ENCODE measurements around the gene DHX16. TPM values are rescaled to one million over a fixed set of nuclear protein-coding genes. Genes with fewer than 3 reads are reported as not detected.

DHX16 gene
- total RNA-seq, 2 experiments from 2014 or later = 15.9 to 16.1 TPM

DNA sequence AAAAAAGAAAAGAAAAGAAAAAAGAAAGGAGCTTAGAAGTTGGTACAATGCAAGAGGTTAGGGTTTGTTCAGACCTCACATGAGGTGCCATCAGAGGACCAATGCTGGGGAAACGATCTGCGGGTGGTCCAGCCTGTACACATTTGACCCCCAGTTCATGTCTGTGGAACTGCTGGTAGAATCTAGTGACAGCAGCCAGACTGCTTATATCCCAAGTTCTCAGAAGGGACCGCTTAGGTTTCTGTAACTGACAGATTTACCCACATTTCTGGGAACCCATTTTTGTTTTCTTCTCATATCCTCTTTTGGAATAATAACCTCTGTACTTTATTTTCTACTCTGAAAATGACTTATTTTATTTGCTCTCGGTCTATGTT is 8.9 kb upstream of the DHX16 start:
- intact Hi-C loops (cut with DNase I, micrococcal nuclease) = loop anchor here in 1 of 2 experiments (1.0 to 5.0 kb wide), 2 partner anchors 40 to 406 kb away; no protein-coding TSS in a partner anchor
- Mint-ChIP-seq H3K27me3 (no peaks in the 10 kb centered on the region), H3K36me3 (ENCODE audit: low read depth) (peaks cover 84% of the 10 kb centered on the region), H3K9me3 (no peaks in the 10 kb centered on the region), H3K4me3 (peak overlapping the region; percentile 98), H3K4me1 (ENCODE audit: low read depth) (peaks cover 47% of the 10 kb centered on the region), H3K27ac (peak overlapping the region; percentile 94)
- ATAC-seq (ENCODE audit: poor library complexity) (no peak), DNase-seq (peak in 2 of 14 experiments; percentile 16 to 30)
- H3K4me1 ChIP-seq (ENCODE audit: insufficient read depth, low read length) = peaks cover 49% of the 10 kb centered on the region
- H3K27me3 ChIP-seq (ENCODE audit: control insufficient read depth in 1 of 2, insufficient read depth in 2 of 2, low read length in 2 of 2) = no peaks in the 10 kb centered on the region
- H3K27ac ChIP-seq (ENCODE audit: low read depth in 1 of 2, low read length in 2 of 2) = peak overlapping the region; percentile 71 to 98
- CTCF ChIA-PET = interaction anchor here (0.6 to 15.4 kb wide), 7 partner anchors 9 to 202 kb away, joined by 3 to 526 read pairs (median 4); partner anchors contain the start of genes ATAT1, DDR1, DHX16 and MDC1
- H3K4me3 ChIP-seq (ENCODE audit: low read length) = peak overlapping the region; percentile 99
- TF ChIP-seq, protein P1, sequence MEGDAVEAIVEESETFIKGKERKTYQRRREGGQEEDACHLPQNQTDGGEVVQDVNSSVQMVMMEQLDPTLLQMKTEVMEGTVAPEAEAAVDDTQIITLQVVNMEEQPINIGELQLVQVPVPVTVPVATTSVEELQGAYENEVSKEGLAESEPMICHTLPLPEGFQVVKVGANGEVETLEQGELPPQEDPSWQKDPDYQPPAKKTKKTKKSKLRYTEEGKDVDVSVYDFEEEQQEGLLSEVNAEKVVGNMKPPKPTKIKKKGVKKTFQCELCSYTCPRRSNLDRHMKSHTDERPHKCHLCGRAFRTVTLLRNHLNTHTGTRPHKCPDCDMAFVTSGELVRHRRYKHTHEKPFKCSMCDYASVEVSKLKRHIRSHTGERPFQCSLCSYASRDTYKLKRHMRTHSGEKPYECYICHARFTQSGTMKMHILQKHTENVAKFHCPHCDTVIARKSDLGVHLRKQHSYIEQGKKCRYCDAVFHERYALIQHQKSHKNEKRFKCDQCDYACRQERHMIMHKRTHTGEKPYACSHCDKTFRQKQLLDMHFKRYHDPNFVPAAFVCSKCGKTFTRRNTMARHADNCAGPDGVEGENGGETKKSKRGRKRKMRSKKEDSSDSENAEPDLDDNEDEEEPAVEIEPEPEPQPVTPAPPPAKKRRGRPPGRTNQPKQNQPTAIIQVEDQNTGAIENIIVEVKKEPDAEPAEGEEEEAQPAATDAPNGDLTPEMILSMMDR (IDR thresholded peaks at IDR 0.05) = no peak
- H3K36me3 ChIP-seq (ENCODE audit: insufficient read depth, low read length) = peaks cover 43% of the 10 kb centered on the region
- POLR2A ChIA-PET = interaction anchor here (0.6 to 8.1 kb wide), 12 partner anchors 9 to 626 kb away, joined by 3 to 381 read pairs (median 4); partner anchors contain the start of genes MDC1, MRPS18B, NRM and PPP1R10
- no peaks in the 10 kb centered on the region for H3K9me3 ChIP-seq (ENCODE audit: control insufficient read depth in 1 of 2, insufficient read depth in 1 of 2, low read length in 2 of 2)

DNA sequence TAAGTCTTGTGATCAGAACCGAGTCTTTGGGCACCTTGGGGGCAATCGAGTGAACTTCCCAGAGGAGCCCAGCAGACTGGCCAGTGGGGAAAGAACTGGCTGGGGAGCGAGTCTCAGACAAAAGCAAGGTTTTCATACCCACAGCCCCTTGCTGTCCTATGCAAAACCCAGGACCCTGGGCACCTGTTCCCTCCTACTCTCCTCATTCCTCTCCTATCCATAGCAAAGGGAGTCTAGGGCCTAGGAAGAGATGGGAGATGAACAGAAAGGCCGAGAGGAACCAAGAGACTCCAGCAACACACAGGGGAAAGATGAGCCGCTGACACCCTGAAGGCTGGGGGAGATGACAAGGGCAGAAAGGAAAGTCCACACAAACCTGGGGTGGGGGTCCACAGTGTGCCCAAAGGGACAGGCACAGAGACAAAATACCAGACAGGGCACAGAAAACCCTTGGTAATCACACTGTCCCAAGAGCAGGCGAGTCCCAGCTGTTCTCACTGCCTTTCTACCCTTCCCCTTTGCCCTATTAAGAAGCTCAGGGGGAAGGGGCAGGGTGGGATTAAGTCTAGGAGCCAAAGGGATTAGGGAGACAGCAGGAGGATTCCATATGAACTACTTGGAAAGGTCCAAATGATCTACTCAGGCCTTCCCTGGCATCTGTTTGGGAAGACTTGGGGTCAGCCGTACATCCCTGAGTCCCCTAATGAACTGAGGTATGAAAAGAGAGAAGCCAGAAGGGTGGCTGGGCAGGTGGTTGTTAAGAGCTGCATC is 7.1 kb upstream of the DHX16 start:
- DNase-seq = peak in 1 of 14 experiments; percentile 7
- TF ChIP-seq, protein P1 (IDR thresholded peaks at IDR 0.05) = no peak
- Histone ChIP-seq H3K9me3 (ENCODE audit: control insufficient read depth in 1 of 2, insufficient read depth in 1 of 2, low read length in 2 of 2) (no peaks in the 10 kb centered on the region), H3K4me1 (ENCODE audit: insufficient read depth, low read length) (peaks cover 49% of the 10 kb centered on the region), H3K27me3 (ENCODE audit: control insufficient read depth in 1 of 2, insufficient read depth in 2 of 2, low read length in 2 of 2) (no peaks in the 10 kb centered on the region), H3K27ac (ENCODE audit: low read depth in 1 of 2, low read length in 2 of 2) (peak overlapping the region; percentile 41 to 98), H3K4me3 (ENCODE audit: low read length) (peak overlapping the region; percentile 99), H3K36me3 (ENCODE audit: insufficient read depth, low read length) (peaks cover 55% of the 10 kb centered on the region)
- no peak for ATAC-seq (ENCODE audit: poor library complexity)
- Mint-ChIP-seq H3K27ac (peak overlapping the region; percentile 94), H3K4me3 (peak overlapping the region; percentile 98), H3K27me3 (no peaks in the 10 kb centered on the region), H3K4me1 (ENCODE audit: low read depth) (peaks cover 49% of the 10 kb centered on the region), H3K9me3 (no peaks in the 10 kb centered on the region), H3K36me3 (ENCODE audit: low read depth) (peaks cover 81% of the 10 kb centered on the region)
- ChIA-PET CTCF (interaction anchor here (0.7 to 15.4 kb wide), 10 partner anchors 10 to 224 kb away, joined by 3 to 526 read pairs (median 8); partner anchors contain the start of genes ATAT1, MDC1, NRM and TUBB), POLR2A (interaction anchor here (1.0 to 8.1 kb wide), 10 partner anchors 11 to 122 kb away, joined by 3 to 381 read pairs (median 4); partner anchors contain the start of genes MDC1, NRM and TUBB)
- intact Hi-C loops (cut with DNase I, micrococcal nuclease) = loop anchor here (1.0 to 5.0 kb wide), 6 partner anchors 42 to 407 kb away; no protein-coding TSS in a partner anchor

DNA sequence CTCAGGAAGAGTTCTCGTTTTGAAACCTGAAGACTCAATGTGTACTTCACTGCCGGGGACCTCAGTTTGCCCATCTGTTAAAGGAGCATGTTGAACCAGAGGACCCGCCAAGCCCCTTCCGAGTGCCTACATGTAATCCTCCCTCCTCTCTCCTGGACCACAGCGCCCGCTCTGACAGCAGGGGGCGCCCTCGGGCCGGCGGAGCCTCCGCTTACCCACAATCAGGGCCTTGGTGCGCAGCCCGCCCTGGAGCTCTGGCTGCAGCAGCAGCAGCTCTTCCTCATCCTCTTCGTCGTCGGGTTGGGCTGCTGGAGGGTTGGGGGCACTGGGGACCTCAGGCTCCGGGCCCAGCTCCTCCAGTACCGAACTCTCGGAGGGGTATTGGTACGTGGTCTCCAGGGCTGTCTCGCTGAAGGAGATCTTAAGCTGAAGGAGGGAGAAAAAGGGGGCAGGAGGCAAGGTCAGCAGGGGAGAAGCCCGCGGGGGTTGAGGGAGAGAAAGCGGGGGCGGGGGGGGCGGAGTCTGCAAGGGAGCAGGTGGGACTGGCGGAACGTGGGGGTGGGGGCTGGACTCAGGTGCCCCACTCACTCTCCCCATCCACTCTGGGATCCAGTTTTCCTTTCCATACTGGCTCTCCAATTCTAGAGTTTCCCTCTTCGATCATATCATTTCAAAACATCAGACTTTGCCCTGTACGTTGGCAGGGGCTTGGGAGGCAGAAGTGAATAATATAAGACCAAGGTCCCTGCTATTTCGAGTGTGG is 6.3 kb upstream of the DHX16 start:
- Mint-ChIP-seq H3K27me3 (no peaks in the 10 kb centered on the region), H3K4me3 (peak overlapping the region; percentile 98), H3K27ac (peak overlapping the region; percentile 94), H3K4me1 (ENCODE audit: low read depth) (peaks cover 47% of the 10 kb centered on the region), H3K9me3 (no peaks in the 10 kb centered on the region), H3K36me3 (ENCODE audit: low read depth) (peaks cover 73% of the 10 kb centered on the region)
- TF ChIP-seq, protein P1 (IDR thresholded peaks at IDR 0.05) = peak; percentile 91
- Histone ChIP-seq H3K4me3 (ENCODE audit: low read length) (peak overlapping the region; percentile 99), H3K4me1 (ENCODE audit: insufficient read depth, low read length) (peaks cover 49% of the 10 kb centered on the region), H3K9me3 (ENCODE audit: control insufficient read depth in 1 of 2, insufficient read depth in 1 of 2, low read length in 2 of 2) (no peaks in the 10 kb centered on the region), H3K27me3 (ENCODE audit: control insufficient read depth in 1 of 2, insufficient read depth in 2 of 2, low read length in 2 of 2) (no peaks in the 10 kb centered on the region), H3K27ac (ENCODE audit: low read depth in 1 of 2, low read length in 2 of 2) (peak overlapping the region; percentile 41 to 98), H3K36me3 (ENCODE audit: insufficient read depth, low read length) (peaks cover 55% of the 10 kb centered on the region)
- POLR2A ChIA-PET = interaction anchor here (0.5 to 8.1 kb wide), 21 partner anchors 9 to 228 kb away, joined by 3 to 381 read pairs (median 4); partner anchors contain the start of genes ABCF1, MDC1, MRPS18B and NRM
- CTCF ChIA-PET = interaction anchor here (0.5 to 15.4 kb wide), 33 partner anchors 9 to 408 kb away, joined by 3 to 526 read pairs (median 4); partner anchors contain the start of genes ABCF1, ATAT1, C6orf136 and FLOT1
- peak; percentile 84 to 96 (median 94) for DNase-seq
- ATAC-seq (ENCODE audit: poor library complexity) = peak; percentile 41
- intact Hi-C loops (cut with DNase I, micrococcal nuclease) = loop anchor here (1.0 to 5.0 kb wide), 5 partner anchors 43 to 198 kb away; no protein-coding TSS in a partner anchor
